Putamen (tissue), 1 donor: ENCODE results near the gene SLX4IP.

Experiments
- DNase-seq: peaks from one replicate; pipeline ENCODE4 v3.0.0-alpha.2; 2016; ENCODE audit warnings: low spot score

Gene SLX4IP

DNA sequence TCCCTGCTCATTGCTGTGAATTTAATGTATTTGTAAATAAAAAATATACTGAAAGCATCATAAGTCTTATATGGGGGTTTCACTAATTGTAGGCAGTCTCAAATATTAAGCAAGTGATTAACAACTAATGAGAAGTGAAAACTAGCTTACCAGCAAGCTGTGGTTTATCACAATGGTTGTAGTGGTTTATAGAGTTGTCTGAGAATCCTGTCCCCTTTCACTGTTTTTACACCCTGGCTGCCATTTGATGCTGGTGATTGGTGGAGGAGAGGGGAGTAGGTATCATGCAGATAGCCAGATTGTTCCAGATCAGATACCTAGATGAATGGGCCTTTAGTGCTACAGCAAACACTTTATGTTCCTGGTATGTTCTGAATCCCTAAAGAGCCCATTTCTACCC is 7.1 kb upstream of the SLX4IP start:
- DNase-seq: no peak

DNA sequence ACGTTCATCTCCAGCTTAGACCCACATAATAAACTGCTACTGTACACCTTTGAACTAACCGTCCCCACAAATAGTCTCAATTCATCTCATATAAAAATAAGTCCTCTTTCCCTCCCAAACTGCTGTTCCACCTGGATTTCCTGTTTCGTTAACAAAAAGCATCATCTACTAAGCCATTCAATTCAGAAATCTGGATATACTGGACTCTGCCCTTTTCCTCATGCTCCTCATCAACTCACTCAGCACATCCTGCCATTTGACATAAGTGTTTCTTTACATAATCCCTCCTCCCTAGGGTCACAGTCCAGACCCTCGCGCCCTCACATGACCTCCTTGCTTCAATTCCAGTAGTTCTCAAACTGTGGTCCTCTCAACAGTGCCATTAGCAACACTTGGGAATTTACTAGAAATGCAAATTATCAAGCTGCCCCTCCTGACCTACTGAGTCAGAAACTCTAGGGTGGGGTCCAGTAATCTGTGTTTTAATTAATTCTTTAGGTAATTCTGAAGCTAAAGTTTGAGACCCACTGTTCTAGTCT is 5.6 kb upstream of the SLX4IP start:
- DNase-seq: no peak

DNA sequence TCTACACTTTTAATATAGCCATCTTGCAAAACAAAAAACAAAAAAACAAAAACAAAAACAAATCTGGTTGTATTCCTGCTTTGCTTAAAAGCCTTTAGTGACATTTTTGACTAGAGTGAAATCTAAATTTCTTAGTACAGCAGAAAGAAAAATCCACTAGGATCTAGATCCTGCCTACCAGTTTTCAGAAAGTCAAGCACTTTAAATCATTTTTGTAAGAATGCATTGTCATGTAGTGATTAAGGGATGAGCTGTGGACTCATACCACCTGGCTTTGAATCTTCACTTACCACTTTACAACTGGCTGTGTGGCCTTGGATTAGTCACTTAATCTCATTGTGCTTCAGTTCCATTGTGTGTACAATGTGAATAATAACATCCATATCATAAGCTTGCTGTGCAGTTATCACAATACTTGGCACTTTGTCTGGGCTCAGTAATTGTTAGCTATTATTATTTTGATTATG is 5.1 kb upstream of the SLX4IP start:
- no peak for DNase-seq

DNA sequence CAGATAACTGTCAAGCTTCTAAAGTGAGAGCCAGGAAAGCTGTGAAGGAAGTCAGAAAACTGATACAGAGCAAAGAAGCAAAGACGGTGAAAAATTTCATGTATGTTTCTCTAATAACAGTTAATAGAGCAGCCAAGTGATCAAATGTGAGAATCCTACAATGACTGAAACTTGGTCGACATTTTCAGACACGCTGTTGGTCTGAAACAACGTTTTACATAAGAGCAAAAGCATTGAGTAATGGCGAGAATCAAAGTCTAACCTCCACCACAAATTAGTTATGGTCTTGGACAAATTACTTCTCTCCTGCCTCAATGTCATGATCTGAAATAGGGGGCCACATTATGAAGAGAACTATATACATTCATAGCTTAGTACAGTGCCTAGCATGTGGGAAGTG is 4.4 kb upstream of the SLX4IP start:
- DNase-seq: no peak

DNA sequence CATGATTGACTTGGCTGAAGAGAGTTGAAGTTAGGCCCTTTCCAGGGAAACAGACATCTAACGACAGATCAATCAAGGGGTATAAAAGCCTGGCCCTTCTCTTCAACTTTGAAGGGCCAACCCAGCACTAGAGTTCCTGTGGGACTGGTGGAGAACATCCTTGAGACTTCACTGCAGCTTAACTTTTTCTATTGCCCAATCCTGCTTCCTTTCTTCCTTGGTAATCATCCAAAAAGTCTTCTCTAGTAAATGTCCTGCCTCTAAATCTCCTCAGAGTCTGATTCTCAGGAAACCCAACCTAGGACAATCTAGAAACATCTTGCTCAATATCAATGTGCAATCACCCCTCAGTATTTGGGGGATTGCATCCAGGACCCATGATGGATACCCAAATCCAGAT is 3.0 kb upstream of the SLX4IP start:
- DNase-seq: no peak

GRCh38 chr20:10433014-10433622 is 2.0 kb upstream of the SLX4IP start:
- DNase-seq: no peak

DNA sequence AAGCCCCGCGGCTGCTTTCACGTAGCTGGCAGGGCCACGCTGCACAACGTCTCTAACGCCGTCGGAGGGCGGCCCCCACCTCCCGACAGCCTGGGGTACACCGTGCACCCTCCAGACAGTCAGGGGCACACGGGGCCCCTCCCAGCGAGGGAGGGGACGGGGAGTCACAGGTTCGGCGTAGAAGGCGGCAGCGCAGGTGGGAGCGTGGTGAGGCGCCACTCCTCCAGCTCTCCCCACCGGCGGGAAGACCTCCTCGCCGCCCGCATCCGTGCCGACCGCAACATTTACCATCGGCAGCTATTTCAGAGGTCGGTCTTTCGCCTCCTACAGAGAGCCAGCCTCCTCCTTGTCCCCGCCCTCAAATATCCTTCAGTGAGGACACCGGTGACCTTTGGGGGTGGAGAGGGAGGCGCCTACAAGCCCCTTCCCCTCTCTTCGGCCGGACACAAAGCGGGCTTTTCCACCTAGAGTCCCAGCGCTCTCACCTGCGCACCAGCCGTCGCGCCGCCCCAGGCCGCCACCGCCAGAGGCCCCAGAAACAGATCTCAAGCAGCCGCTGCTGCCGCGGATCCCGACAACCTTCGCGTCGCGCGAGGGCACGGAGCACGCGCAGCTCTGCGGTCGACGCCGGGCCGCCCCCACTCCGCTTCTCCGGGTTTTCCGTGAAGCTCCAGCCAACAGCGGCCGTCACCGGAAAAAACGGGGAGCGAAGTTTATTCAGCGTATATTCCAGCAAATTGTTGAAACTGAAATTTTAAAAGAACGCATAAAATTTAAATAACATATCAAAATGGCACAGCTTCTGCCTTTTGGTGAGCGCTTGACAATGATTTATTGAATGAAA is 1.3 kb upstream of the SLX4IP start, which contains the start of gene MKKS:
MKKS (minus strand) TSS at position 600 of the 844 bp plus-strand sequence. CDS start 20,708 bp downstream, outside the sequence.
- DNase-seq: peak; percentile 88

- DNase-seq: peak; percentile 99
Observed at GRCh38 chr20:10434467-10434831, 656 bp upstream of the SLX4IP start.

DNA sequence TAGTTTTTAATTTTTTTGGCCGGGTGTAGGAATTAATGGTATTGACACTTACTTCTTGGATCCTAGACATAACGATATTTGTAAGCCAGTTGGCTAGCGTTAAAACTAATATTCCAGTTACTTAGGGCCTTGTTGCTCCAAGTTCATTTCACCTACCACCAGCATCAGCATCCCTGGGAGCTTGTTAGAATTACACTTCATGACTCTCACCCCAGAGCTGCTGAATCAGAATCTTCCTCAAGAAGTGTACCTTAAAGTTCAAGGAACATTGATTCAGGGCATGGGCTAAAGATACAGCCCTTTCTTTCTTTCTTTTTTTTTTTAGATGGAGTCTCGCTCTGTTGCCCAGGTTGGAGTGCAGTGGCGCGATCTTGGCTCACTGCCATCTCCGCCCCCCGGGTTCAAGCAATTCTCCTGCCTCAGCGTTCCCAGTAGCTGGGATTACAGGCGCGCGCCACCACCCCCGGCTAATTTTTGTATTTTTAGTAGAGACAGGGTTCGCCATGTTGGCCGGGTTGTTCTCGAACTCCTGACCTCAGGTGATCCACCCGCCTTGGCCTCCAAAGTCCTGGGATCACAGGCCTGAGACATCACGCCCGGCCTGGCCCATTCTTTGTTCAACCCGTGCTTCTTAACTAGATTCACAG is 1.1 kb downstream of the SLX4IP start:
- no peak for DNase-seq

GRCh38 chr20:10438217-10438616 is 3.1 kb downstream of the SLX4IP start:
- DNase-seq: no peak

- DNase-seq: no peak
Observed at GRCh38 chr20:10443936-10444335, 8.8 kb downstream of the SLX4IP start.

GRCh38 chr20:10445758-10446157 is 10.7 kb downstream of the SLX4IP start:
- DNase-seq: no peak

GRCh38 chr20:10447028-10447427 is 11.9 kb downstream of the SLX4IP start:
- no peak for DNase-seq

GRCh38 chr20:10448270-10449156 is 13.4 kb downstream of the SLX4IP start:
- no peak for DNase-seq

- DNase-seq: no peak
Observed at GRCh38 chr20:10449270-10449669, 14.2 kb downstream of the SLX4IP start.

DNA sequence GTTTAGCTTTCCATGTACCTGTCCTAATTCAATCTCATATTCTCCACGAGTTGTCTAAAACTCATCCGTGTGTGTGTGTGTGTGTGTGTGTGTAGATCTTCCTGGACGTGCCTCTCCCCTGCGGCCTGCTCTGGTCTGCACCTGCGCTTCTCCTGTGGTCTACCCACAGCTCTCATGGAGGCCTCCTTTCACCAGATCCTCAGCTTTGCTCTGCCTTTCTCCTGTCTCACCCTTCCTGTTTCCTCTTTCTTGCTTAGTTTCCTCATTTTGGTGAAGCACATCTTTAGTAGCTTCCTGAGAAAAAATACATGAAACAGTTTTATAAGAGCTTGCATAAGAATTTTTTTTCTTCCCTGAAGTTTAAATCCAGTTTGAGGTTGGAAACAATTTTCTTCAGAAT is 18.1 kb downstream of the SLX4IP start:
- DNase-seq: no peak

DNA sequence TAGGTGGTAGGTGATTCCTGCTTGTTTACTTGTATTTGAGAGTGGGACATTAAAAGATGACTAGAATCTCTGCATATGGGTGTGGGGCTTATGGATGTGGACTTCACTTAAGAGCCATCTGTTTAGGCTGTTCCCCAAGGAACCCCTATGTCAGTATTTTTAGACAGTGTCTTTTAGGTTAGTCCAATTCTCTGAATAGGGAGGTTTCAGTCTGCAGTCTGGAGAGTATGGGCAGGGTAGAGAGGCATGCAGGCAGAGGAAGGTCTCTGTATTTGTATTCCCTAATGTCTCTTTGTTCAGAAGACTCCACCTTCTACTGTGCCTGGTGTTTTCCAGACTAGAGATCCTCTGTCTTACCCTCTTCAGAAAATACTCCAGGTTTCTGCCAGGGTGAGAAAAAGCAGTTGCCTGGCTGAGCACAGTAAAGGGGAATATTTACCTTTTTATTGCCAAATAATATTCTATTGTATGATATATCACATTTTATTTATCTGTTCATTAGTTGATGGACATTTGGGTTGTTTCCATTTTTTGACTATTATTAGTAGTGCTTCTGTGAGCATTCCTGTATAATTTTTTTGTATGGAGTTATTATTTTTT is 19.1 kb downstream of the SLX4IP start:
- DNase-seq: no peak

GRCh38 chr20:10461495-10461894 is 26.4 kb downstream of the SLX4IP start:
- DNase-seq: no peak

DNA sequence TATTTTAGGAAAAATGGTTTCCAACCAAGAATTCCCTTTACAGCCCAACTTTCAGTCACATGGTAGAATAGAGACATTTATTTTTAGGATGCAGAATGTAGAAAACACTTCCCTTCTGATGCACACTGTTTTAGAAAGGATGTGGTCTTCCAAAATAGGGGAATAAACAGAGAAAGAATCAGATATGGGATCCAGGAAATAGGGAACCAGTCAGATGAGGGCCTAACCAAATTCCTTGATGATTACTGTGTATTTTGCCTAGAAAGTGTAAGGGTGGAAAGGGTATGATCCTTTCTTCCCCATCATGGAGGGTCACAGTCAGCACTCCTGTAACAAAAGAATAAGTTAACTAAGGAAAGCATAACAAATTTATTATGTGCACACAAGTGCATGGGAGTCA is 27.4 kb downstream of the SLX4IP start:
- DNase-seq: no peak

DNA sequence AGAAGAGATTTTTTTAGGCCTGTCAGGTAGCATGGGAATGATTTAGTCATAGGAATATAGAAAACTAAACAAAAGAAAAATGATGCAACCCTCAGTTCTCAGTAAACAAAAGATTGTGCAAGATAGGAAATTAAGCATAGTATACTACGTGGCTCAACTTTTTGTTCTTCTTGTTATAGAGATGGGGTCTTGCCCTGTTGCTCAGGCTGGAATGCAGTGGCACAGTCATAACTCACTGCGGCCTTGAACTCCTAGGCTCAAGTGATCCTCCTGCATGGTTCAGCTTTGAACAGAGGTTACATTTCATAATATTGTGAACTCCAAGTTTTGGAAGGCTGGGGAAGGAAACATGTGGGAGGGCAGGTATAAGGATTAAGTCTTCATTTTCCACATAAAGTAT is 28.5 kb downstream of the SLX4IP start:
- no peak for DNase-seq

DNA sequence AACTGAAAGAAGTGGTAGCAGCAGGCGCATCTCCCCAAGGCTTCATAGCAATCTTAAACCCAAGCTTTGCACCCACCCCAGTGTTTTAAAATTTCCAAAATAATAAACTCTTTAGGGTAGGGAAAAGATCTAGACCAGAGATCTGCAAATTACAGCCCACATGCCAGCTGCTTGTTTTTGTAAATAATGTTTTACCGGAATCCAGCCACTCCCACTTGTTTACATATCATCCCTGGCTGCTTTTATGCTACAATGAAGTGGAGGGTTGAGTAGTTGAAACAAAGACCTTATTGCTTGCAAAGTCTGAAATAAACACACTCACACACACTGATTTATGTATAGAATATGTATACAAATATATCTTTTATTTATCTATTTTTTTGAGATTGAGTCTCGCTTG is 30.0 kb downstream of the SLX4IP start:
- DNase-seq: no peak
